ENCODE data around the gene MYH14. TPM values are rescaled to one million over a fixed set of nuclear protein-coding genes. Genes with fewer than 3 reads are reported as not detected.

Gene MYH14
- total and polyA plus RNA-seq, 12 donors, result 0.22 to 8.5 (median 3.1) TPM

GRCh38 chr19:50290775-50291174 lies 87.4 kb downstream of the MYH14 start:
- TF ChIP-seq CTCF (IDR thresholded peaks at IDR 0.05) (no peak), POLR2A (IDR thresholded peaks at IDR 0.05) (no peak)
- Histone ChIP-seq H3K4me1 (replicated peaks in 1 of 2) (no peaks in the 10 kb centered on the region), H3K27me3 (no peaks in the 10 kb centered on the region), H3K36me3 (replicated peaks in 1 of 2) (no peaks in the 10 kb centered on the region), H3K27ac (no peak overlapping the region), H3K9me3 (replicated peaks in 1 of 3) (peaks cover 0 to 4% (median 3%) of the 10 kb centered on the region in 3 donors), H3K4me3 (no peak overlapping the region)
- 53 to 67% (median 58%) methylated on average over 11 to 15 of the region's 15 CpGs for WGBS, 4 donors
- intact Hi-C loops (cut with DNase I), result no loop called here
- no peak for DNase-seq

GRCh38 chr19:50292216-50292827 lies 88.9 kb downstream of the MYH14 start:
- no peaks in the 10 kb centered on the region for H3K4me1 ChIP-seq (replicated peaks in 1 of 2)
- no peak for DNase-seq
- no peak overlapping the region for H3K4me3 ChIP-seq
- no peak for TF ChIP-seq POLR2A (IDR thresholded peaks at IDR 0.05)
- TF ChIP-seq CTCF (IDR thresholded peaks at IDR 0.05), result no peak
- WGBS, 4 donors, result 60 to 83% (median 68%) methylated on average over 8 to 11 of the region's 11 CpGs
- no peaks in the 10 kb centered on the region for H3K36me3 ChIP-seq (replicated peaks in 1 of 2)
- intact Hi-C loops (cut with DNase I), result no loop called here
- no peaks in the 10 kb centered on the region for H3K27me3 ChIP-seq
- H3K27ac ChIP-seq, result no peak overlapping the region
- no peaks in the 10 kb centered on the region for H3K9me3 ChIP-seq (replicated peaks in 1 of 3)

- no peaks in the 10 kb centered on the region for H3K4me1 ChIP-seq (replicated peaks in 1 of 2)
- H3K27ac ChIP-seq, result no peak overlapping the region
- no peaks in the 10 kb centered on the region for H3K27me3 ChIP-seq
- WGBS, 4 donors, result 73 to 78% (median 76%) methylated on average over 9 to 14 of the region's 14 CpGs
- no peaks in the 10 kb centered on the region for H3K36me3 ChIP-seq (replicated peaks in 1 of 2)
- TF ChIP-seq POLR2A (IDR thresholded peaks at IDR 0.05) (no peak), CTCF (IDR thresholded peaks at IDR 0.05) (no peak)
- H3K9me3 ChIP-seq (replicated peaks in 1 of 3), result no peaks in the 10 kb centered on the region
- no peak overlapping the region for H3K4me3 ChIP-seq
- DNase-seq, result no peak
- intact Hi-C loops (cut with DNase I), result no loop called here
Observed at GRCh38 chr19:50293263-50294004, 90.0 kb downstream of the MYH14 start.

GRCh38 chr19:50300051-50300450 lies 96.6 kb downstream of the MYH14 start:
- intact Hi-C loops (cut with DNase I), result no loop called here
- H3K4me3 ChIP-seq, result no peak overlapping the region
- DNase-seq, result no peak
- H3K36me3 ChIP-seq (replicated peaks in 1 of 2), result no peaks in the 10 kb centered on the region
- no peaks in the 10 kb centered on the region for H3K9me3 ChIP-seq (replicated peaks in 1 of 3)
- H3K4me1 ChIP-seq (replicated peaks in 1 of 2), result no peaks in the 10 kb centered on the region
- TF ChIP-seq CTCF (IDR thresholded peaks at IDR 0.05), result no peak
- no peak for TF ChIP-seq POLR2A (IDR thresholded peaks at IDR 0.05)
- H3K27me3 ChIP-seq, result no peaks in the 10 kb centered on the region
- 35 to 44% (median 39%) methylated on average over 2 of the region's 2 CpGs for WGBS, 4 donors
- no peak overlapping the region for H3K27ac ChIP-seq
